Mesendoderm (in vitro differentiated cells): ENCODE measurements around the gene SEMA7A. TPM values are rescaled to one million over a fixed set of nuclear protein-coding genes. Genes with fewer than 3 reads are reported as not detected.

ENCODE experiments used
- small RNA-seq: library from polyadenylated mRNA; stranded (forward); fragments of <200 nt; extraction: miRNeasy Mini kit (QIAGEN cat#:217004); gene quantifications from one replicate; pipeline ENCODE3, GENCODE V24; 2013; ENCODE audit not compliant: insufficient read depth

Gene SEMA7A

Small RNA genes lying within 50 kb of the gene (small RNA-seq; reads per million reads assigned to genes)
- not detected for gene MIR6881
